Measurements from ENCODE around the gene IFT80.

Gene IFT80

GRCh38 chr3:160399125-160400029, at the start of gene IFT80, which contains the start of gene SMC4:
IFT80 (minus strand) TSS chr3:160399225; CDS start chr3:160384600, 14,625 bp downstream.
SMC4 (plus strand) TSS chr3:160399650; CDS start chr3:160400827, 1,177 bp downstream.
- peak; percentile 83 for DNase-seq (ENCODE audit: low spot score)

GRCh38 chr3:160447544-160447943, 48.5 kb upstream of the IFT80 start:
- no peak for DNase-seq (ENCODE audit: low spot score)

- DNase-seq (ENCODE audit: low spot score) = no peak
Measured at GRCh38 chr3:160446522-160447056, 47.6 kb upstream of the IFT80 start.

- DNase-seq (ENCODE audit: low spot score) = no peak
Measured at GRCh38 chr3:160445854-160446253, 46.8 kb upstream of the IFT80 start.

GRCh38 chr3:160444411-160444810, 45.4 kb upstream of the IFT80 start:
- DNase-seq (ENCODE audit: low spot score) = no peak

GRCh38 chr3:160440687-160441086, 41.7 kb upstream of the IFT80 start:
- no peak for DNase-seq (ENCODE audit: low spot score)

- DNase-seq (ENCODE audit: low spot score) = no peak
Measured at GRCh38 chr3:160437083-160437455, 38.0 kb upstream of the IFT80 start.

- no peak for DNase-seq (ENCODE audit: low spot score)
Measured at GRCh38 chr3:160435747-160436146, 36.7 kb upstream of the IFT80 start.

- DNase-seq (ENCODE audit: low spot score) = no peak
Measured at GRCh38 chr3:160435095-160435494, 36.1 kb upstream of the IFT80 start.

GRCh38 chr3:160434071-160434470, 35.0 kb upstream of the IFT80 start:
- no peak for DNase-seq (ENCODE audit: low spot score)

GRCh38 chr3:160427832-160428424, 28.9 kb upstream of the IFT80 start:
- no peak for DNase-seq (ENCODE audit: low spot score)

GRCh38 chr3:160417311-160417710, 18.3 kb upstream of the IFT80 start:
- DNase-seq (ENCODE audit: low spot score) = no peak

- peak; percentile 18 for DNase-seq (ENCODE audit: low spot score)
Measured at GRCh38 chr3:160413613-160414248, 14.7 kb upstream of the IFT80 start.

GRCh38 chr3:160412477-160412876, 13.5 kb upstream of the IFT80 start:
- DNase-seq (ENCODE audit: low spot score) = no peak

GRCh38 chr3:160409812-160410610, 11.0 kb upstream of the IFT80 start:
- no peak for DNase-seq (ENCODE audit: low spot score)

- no peak for DNase-seq (ENCODE audit: low spot score)
Measured at GRCh38 chr3:160403796-160404470, 4.9 kb upstream of the IFT80 start.

- DNase-seq (ENCODE audit: low spot score) = no peak
Measured at GRCh38 chr3:160403028-160403545, 4.1 kb upstream of the IFT80 start.

GRCh38 chr3:160402221-160403027, 3.4 kb upstream of the IFT80 start:
- no peak for DNase-seq (ENCODE audit: low spot score)

GRCh38 chr3:160401291-160402095, 2.5 kb upstream of the IFT80 start:
- DNase-seq (ENCODE audit: low spot score) = peak; percentile 15

All from HuH-7.5 (cell line).